Colonic mucosa (tissue), 4 donors: ENCODE results near the gene PIGM. TPM values are rescaled to one million over a fixed set of nuclear protein-coding genes. Genes with fewer than 3 reads are reported as not detected.
A peak's percentile ranks its signal among the peaks of the same experiment; 100 is the strongest.

Source experiments
- DNase-seq: peaks from one replicate; pipeline ENCODE4 v3.0.0-alpha.2; 2020
- H3K27ac ChIP-seq: fragments of 200-600 bp; one replicate; pipeline ENCODE4 v1.8.0; 2021
- H3K27me3 ChIP-seq: fragments of 200-600 bp; one replicate; pipeline ENCODE4 v1.8.0; 2021
- H3K36me3 ChIP-seq: fragments of 200-600 bp; one replicate; pipeline ENCODE4 v1.8.0; 2021
- H3K4me1 ChIP-seq: fragments of 200-600 bp; one replicate; pipeline ENCODE4 v1.8.0; 2021; ENCODE audit warnings: mild to moderate bottlenecking
- H3K4me3 ChIP-seq: fragments of 200-600 bp; one replicate; pipeline ENCODE4 v1.8.0; 2021
- H3K9ac ChIP-seq, 2 donors: one replicate each; pipeline ENCODE4 v1.7.0; 2013; ENCODE audit warnings: control low read depth in 2 of 2, low read depth in 2 of 2, low read length in 2 of 2
- H3K9me3 ChIP-seq: fragments of 200-600 bp; one replicate; pipeline ENCODE4 v1.8.0; 2021
- CTCF ChIP-seq: fragments of 200-600 bp; IDR thresholded peaks from one replicate; pipeline ENCODE4 v1.8.0; 2022; ENCODE audit warnings: antibody characterized with exemption, mild to moderate bottlenecking
- intact Hi-C: fragments of 100-400 bp; cut with DNase I; formaldehyde crosslinking; loops from one replicate; pipeline ENCODE4 v1.14.1; 2022
- total RNA-seq, 2 donors: library from RNA; stranded (reverse); fragmentation: NEBNext Ultra II Directional in 1 of 2; extraction: Animal tissue kit (Norgen Biotek cat#: 25700) in 1 of 2; gene quantifications; one replicate each; pipeline ENCODE4 v1.2.1, GENCODE V29; 2021
- donor health status: healthy.
- donor health status: DM: no; HTN: no; CAD: no.
- donor health status: DM: no; HTN: no; CAD: no.

Gene PIGM
- total RNA-seq, 2 donors from 2014 or later = 4.0 to 6.2 TPM

DNA sequence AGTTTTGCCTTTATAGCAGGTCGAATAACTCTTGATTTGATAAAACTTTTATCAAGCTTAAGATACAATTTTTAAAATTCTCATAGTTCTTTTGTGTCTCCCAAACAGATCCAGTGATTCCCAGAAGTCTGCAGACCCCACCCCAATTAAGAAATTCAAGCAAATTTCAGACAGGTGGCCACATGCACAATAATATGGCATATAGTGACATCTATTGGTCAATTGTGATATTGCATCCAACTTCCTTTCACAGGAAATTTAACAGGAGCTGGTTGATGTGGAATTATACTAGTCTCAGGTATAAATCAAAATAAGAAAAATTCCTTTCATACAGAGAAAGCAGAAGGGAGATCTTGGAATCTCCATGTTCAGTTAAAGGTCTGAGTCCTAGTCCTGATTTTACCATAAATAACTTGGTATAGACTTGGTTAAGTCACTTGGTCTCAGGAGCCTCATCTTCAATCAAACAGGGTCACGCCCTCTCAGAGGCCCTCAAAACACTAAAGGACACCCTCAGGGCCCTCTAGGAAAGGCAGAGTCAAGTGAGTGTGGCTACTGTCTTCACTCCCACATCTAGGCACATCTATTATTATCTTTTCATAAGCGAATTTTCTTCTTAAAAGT, 24.1 kb downstream of the PIGM start:
- peak; percentile 71 for TF ChIP-seq CTCF
- H3K4me1 ChIP-seq = no peaks in the 10 kb centered on the region
- no peak overlapping the region for H3K27ac ChIP-seq
- intact Hi-C loops = loop anchor here (5.0 to 10.0 kb wide), 2 partner anchors 115 to 213 kb away; no protein-coding TSS in a partner anchor
- no peaks in the 10 kb centered on the region for H3K9me3 ChIP-seq
- H3K9ac ChIP-seq = no peak overlapping the region
- no peaks in the 10 kb centered on the region for H3K36me3 ChIP-seq
- H3K27me3 ChIP-seq = no peaks in the 10 kb centered on the region
- no peak for DNase-seq
- H3K4me3 ChIP-seq = no peak overlapping the region

DNA sequence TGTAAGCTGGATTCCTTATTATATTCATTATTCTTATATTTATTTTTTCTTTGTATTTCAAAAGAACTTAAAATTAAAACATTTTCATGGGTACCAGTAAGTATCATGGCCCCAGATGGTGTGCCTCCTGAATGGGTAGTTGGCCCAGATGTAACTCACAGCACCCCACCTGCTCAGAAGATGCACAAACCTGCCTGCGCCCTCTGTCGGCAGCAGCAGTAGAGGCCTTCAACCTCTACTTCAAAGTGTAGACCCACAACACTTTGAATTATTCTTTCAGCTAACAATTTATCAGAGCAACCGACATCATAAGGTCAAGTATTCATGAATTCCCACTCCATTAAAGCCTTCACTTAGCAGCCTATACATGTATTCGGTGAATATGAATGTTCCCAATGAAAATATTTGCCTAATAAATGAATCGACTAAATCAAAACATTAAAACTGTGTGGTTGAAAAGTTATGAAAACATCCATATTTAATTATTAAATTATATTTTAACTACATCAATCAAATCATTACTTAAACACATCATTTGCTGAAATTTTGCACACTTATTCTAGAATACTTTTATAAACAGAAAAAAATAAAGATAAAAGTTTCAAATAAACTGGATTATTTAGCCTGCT, 25.4 kb downstream of the PIGM start:
- TF ChIP-seq CTCF = peak; percentile 82
- intact Hi-C loops = loop anchor here (1.0 to 10.0 kb wide), 3 partner anchors 71 to 212 kb away; no protein-coding TSS in a partner anchor
- no peaks in the 10 kb centered on the region for H3K27me3 ChIP-seq

DNA sequence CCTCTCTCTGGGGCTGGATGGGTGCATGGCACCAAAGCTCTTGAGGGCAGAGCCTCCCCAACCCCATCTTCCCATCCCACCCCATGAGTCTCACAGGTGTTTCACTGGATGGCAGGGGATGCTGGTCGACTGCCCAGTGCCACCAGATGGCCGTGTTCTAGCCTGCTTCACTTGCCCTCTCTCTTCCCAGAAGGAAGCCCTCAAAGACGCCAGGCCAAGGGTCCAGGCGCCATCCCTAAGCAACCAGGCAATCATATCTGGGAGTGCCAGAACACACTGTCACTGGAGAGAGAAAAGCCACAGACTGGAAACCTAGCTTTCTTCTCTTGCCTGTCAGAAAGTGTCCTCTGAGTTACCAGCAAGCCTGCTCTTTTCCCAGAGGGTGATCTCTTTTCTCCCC, 26.7 kb downstream of the PIGM start:
- intact Hi-C loops = loop anchor here (5.0 to 10.0 kb wide), 2 partner anchors 113 to 210 kb away; no protein-coding TSS in a partner anchor
- no peak for TF ChIP-seq CTCF
- Histone ChIP-seq H3K9me3 (no peaks in the 10 kb centered on the region), H3K27ac (no peak overlapping the region), H3K4me1 (no peaks in the 10 kb centered on the region), H3K27me3 (no peaks in the 10 kb centered on the region), H3K4me3 (no peak overlapping the region), H3K9ac (no peak overlapping the region), H3K36me3 (no peaks in the 10 kb centered on the region)
- no peak for DNase-seq

More for the DNA sequence above, 25.4 kb downstream of the PIGM start:
- Histone ChIP-seq H3K4me1 (no peaks in the 10 kb centered on the region), H3K27ac (no peak overlapping the region), H3K4me3 (no peak overlapping the region), H3K9ac (no peak overlapping the region), H3K36me3 (no peaks in the 10 kb centered on the region), H3K9me3 (no peaks in the 10 kb centered on the region)
- DNase-seq = peak; percentile 80

DNA sequence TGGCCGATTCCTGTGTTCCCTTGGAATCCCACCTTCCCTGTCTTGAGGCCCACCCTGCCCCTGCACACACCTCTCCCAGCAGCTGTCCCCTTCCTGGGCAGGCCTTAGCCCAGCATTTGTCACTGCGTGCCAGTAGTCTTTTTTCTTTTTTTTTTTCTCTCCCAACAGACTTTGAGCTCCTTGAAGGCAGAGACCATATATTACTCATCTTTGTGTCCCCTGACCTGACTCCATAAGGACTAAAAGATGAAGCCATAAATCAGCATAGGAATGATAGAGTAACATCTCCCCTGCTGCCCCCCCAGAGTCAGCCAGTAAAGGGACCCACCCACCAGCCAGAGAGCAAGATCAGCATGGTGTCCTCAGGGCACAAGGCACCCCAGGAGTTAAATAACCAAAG, 27.4 kb downstream of the PIGM start:
- no peak overlapping the region for H3K27ac ChIP-seq
- no peak for DNase-seq

GRCh38 chr1:160004001-160004400, 27.8 kb downstream of the PIGM start:
- Histone ChIP-seq H3K4me1 (no peaks in the 10 kb centered on the region), H3K4me3 (no peak overlapping the region), H3K36me3 (no peaks in the 10 kb centered on the region), H3K9ac (no peak overlapping the region), H3K27me3 (no peaks in the 10 kb centered on the region), H3K27ac (no peak overlapping the region), H3K9me3 (no peaks in the 10 kb centered on the region)
- no peak for DNase-seq
- no peak for TF ChIP-seq CTCF
- intact Hi-C loops = loop anchor here (10.0 kb wide), 1 partner anchor 209 kb away; no protein-coding TSS in a partner anchor

More for the DNA sequence above, 27.4 kb downstream of the PIGM start:
- no peaks in the 10 kb centered on the region for H3K9me3 ChIP-seq
- no peaks in the 10 kb centered on the region for H3K27me3 ChIP-seq
- H3K36me3 ChIP-seq = no peaks in the 10 kb centered on the region
- H3K4me1 ChIP-seq = no peaks in the 10 kb centered on the region
- H3K4me3 ChIP-seq = no peak overlapping the region
- intact Hi-C loops = loop anchor here (10.0 kb wide), 1 partner anchor 210 kb away; no protein-coding TSS in a partner anchor
- H3K9ac ChIP-seq = no peak overlapping the region
- no peak for TF ChIP-seq CTCF
